IPS-NIHi11 (cell line): Measurements from ENCODE around the gene TNNT2.

ENCODE experiments used
- DNase-seq: peaks from one replicate; pipeline ENCODE4 v3.0.0; 2012; ENCODE audit warnings: mixed read lengths, low spot score

Gene TNNT2

GRCh38 chr1:201376464-201377374, 761 bp downstream of the TNNT2 start:
- DNase-seq, result peak; percentile 91

DNA sequence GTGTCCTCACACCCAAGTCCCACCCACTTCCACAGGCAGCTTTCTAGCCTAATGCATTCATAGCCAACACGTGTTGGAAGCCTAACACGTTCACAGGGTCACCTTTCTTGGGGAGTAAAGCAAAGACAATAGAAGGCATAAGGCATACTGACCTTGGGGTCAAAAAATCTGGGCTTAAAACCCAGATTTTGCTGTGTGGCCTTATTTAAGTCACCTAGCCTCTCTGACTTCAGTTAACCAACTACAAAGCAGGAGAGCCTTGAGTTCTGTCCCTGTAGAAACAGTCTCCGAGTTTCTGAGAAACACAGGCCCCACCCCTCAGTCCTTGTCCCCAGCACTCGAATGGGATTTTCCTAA, 1.4 kb downstream of the TNNT2 start:
- DNase-seq, result no peak

DNA sequence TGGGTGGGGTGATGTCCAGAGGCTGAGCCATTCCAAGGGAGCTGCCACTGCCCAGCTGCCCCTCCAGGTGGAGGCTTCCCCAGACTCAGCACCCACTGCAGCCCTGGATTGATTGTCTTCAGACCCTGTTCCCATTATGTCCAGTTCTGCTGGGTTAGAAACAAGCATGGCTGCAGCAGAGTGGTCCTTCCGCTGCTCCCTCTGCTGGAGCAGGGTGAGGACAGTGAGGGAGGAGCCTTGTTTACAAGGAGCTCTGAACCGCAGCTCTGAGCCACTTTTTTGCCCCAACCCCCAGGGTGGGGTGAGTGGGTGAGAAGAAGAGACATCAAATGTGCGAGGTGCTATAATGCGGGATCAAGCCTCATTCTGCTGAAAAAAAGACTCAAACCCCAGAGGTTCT, 2.3 kb downstream of the TNNT2 start:
- no peak for DNase-seq

- DNase-seq, result no peak
Measured at GRCh38 chr1:201374364-201374763, 3.1 kb downstream of the TNNT2 start.

GRCh38 chr1:201371792-201372191, 5.7 kb downstream of the TNNT2 start:
- DNase-seq, result no peak

GRCh38 chr1:201371276-201371675, 6.2 kb downstream of the TNNT2 start:
- no peak for DNase-seq

DNA sequence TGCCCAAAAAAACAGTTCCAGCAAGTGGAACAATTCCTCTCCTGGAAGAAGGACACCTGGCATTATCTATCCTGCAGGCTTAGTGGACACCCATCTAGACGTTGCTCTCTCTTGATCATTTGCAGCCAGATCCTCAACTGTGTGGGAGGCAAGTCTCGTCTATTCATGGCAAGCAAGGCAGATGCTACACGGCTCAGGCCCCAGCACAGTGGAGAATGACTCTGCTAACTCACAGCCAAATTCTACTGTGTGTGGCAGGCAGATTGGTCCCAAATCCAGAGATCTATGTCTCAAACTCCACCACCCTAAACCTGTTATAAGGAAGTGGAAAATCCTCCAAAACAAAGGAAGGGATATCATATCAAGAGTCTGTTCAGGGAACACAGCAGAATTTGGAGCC, 7.0 kb downstream of the TNNT2 start:
- DNase-seq, result no peak

GRCh38 chr1:201369209-201369608, 8.3 kb downstream of the TNNT2 start:
- no peak for DNase-seq

DNA sequence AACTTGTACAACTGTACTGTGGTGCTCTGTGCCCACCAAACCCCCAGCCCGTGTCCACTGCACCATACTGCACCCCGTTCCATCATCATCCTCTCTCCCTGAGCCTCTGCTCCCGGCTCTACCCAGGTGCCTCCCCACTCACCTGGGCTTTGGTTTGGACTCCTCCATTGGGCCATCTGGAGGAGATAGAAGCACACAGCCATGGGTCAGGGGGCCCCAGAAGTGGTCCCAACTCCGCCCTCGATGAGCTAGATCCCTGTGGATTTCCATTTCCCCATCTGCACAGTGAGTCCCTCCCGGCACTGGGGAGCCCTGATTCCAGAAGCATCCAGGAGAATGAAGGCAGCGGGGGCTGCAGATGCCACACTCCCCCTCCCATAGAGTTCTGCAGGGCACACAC, 10.8 kb downstream of the TNNT2 start:
- no peak for DNase-seq

- no peak for DNase-seq
Measured at GRCh38 chr1:201365251-201365650, 12.2 kb downstream of the TNNT2 start.

GRCh38 chr1:201364808-201365105, 12.7 kb downstream of the TNNT2 start:
- no peak for DNase-seq

GRCh38 chr1:201363467-201363866, 14.0 kb downstream of the TNNT2 start:
- no peak for DNase-seq

DNA sequence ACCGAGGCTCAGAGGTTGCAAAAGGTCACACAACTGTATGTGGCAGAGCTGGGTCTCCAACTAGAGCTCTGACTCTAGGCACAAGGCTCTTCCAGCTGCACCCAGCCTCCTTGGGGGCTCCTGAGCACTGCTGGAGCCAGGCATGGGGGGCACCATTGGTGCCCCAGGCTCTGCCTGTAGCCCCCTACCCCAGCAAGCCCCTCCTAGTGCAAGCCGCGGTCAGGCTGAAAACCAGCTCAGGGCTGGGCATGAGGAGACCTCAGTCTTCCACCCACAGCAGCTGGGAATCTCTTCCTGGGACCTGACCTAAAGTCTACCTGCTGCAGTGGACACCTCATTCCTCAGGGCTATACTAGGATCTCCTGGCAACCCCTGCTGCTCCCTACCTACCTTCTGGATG, 14.6 kb downstream of the TNNT2 start:
- no peak for DNase-seq

DNA sequence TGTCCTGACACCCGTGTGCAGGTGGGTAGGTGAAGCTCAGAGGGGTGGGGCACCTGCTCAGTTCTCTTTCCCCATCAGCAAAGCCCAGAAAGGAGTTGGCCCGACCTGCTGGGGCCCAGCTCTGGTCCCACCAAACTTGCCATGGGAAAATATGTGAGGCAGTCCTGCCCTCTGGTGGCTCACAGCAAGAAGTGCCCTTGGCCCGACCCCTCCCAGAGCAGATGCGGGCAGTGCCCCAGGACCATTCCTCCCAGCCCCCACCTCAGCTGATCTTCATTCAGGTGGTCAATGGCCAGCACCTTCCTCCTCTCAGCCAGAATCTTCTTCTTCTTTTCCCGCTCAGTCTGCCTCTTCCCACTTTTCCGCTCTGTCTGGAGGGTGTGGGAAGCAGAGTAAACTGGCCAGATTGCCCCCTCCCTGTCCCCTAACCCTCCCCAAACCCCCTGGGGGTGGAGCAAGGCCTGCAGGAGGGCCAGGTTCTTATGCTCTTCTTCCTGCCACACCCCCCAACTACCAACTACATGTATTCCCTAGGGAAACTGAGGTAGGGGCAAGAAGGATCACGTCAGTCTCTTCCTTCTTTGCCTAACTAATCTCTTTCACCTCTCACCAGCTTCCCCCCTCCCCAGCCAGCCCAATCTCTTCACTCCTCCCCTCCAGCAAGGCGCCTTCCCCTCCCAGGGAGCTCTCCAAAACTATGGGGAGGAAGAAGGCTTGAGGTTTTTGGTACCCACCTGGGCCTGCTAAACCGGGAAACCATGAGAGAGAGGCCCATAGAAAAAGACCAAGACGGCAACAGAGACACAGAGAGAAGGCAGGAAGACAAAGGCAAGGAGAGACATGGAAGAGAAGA, 15.6 kb downstream of the TNNT2 start:
- peak; percentile 98 for DNase-seq

DNA sequence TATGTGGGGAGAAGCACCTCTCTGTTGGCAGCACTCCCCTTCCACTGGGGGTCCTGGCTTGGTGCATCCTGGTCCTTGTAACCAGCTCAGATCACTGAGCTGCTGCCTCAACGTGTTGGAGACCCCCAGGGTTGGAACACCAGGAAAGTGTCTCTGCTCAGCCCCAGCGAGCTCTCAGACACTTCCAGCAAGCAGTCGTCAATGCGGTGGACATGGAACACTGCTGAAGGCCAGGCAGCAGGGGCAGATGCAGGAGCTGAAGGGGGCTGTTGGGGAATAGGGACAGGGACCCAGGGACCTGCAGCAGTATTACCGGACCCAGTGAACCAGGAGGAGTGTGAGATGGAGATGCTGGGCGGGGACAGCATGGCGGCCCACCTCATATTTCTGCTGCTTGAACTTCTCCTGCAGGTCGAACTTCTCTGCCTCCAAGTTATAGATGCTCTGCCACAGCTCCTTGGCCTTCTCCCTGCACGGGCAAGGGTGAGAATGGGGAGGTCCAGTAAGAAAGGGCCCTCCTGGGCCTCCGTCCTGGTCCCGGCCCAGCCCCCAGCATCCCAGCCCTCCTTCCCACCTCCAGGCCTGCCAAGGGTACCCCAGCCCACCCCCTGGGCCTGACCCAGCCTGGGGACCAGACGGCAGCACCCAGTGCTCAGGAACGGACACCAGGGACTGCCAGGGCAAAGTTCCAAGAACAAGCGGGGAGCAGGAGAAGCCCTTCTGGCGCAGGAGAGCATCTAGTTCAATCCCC, 16.4 kb downstream of the TNNT2 start:
- no peak for DNase-seq

DNA sequence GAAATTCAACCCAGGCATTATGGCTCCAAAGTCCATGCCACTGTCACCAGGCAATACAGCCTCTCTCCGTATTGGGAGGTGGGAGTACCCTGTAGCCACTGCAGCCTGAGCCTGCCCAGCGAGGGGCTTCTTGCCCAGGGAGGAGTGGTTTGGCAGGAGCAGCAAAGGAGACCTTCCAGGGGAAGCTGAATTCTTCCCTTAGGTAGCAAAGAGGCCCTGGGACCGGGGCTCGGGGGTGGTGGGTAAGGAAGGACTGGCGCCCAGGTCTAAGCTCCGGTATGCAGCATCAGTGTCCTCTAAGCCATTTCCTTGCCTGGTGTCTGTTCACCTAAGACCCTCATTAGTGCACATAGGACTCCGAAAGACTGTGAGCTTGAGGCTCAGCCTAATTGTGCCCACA, 17.0 kb downstream of the TNNT2 start:
- no peak for DNase-seq

DNA sequence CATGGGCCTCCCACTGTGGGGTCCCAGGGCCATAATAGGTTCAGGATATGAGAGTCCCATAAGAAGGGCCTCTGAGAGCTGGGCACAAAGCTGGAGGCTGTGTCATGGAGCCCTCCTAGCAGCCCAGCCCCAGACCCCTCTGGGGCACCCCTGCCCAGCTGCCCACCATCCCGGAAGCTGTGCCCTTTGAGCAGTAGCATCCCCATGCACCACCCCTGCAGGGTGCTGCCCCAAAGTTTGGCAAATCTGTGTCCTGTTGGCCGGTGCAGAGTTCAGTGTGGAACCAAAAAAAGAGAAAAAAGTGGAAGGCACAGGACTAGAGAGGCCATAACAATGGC, 17.6 kb downstream of the TNNT2 start:
- no peak for DNase-seq

- DNase-seq, result peak; percentile 39
Measured at GRCh38 chr1:201359031-201359872, 18.2 kb downstream of the TNNT2 start.

DNA sequence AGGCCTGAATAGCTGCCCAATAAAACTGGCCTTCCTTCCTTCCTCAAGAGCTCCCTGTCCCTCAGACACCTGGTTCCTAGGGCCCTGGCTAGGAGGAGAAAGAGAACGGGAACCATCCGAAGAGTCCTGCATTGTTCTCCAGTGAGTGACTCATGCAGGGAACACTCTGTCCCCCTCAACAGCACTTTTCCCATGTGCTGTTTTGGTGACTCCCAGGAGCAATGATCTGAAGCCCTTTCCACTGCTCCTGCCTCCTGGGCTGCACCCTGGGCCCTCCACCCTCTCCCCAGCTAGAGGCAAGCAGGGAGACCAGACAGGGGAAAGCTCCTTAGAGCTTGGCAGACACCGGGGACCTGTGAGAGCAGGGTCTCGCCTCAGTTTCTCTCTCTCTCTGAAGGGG, 18.9 kb downstream of the TNNT2 start:
- DNase-seq, result no peak

GRCh38 chr1:201357636-201358348, 19.7 kb downstream of the TNNT2 start:
- no peak for DNase-seq

- no peak for DNase-seq
Measured at GRCh38 chr1:201357211-201357610, 20.3 kb downstream of the TNNT2 start.
